DND-41 (cell line): Measurements from ENCODE around the gene CHI3L2.

Experiments
- ATAC-seq: fragments of 200-7000 bp; cut with Tn5 transposase; 3 replicates; pipeline ENCODE4 v1.9.1; 2021; ENCODE audit warnings: low read depth; ENCODE audit not compliant: insufficient read depth
- DNase-seq: peaks from one replicate; pipeline ENCODE4 v3.0.0-alpha.2; 2020
- H2AFZ ChIP-seq: 2 replicates; pipeline ENCODE4 v1.6.0; 2012; ENCODE audit warnings: low read depth, low read length
- H3K27ac ChIP-seq: 2 replicates; pipeline ENCODE4 v1.5.1; 2012; ENCODE audit warnings: low read length, inconsistent platforms
- H3K27me3 ChIP-seq: fragments of 200-600 bp; sonication (generic); 2 replicates; pipeline ENCODE4 v1.6.0; 2012; ENCODE audit warnings: low read length, mild to moderate bottlenecking, inconsistent platforms; ENCODE audit not compliant: insufficient read depth, poor library complexity
- H3K36me3 ChIP-seq: 2 replicates; pipeline ENCODE4 v1.5.1; 2012; ENCODE audit warnings: low read length, inconsistent platforms; ENCODE audit not compliant: insufficient read depth
- H3K4me1 ChIP-seq: 2 replicates; pipeline ENCODE4 v1.5.1; 2012; ENCODE audit warnings: mild to moderate bottlenecking, low read length; ENCODE audit not compliant: insufficient read depth
- H3K4me2 ChIP-seq: 2 replicates; pipeline ENCODE4 v1.6.0; 2012; ENCODE audit warnings: mild to moderate bottlenecking, moderate library complexity, low read length, inconsistent platforms; ENCODE audit not compliant: insufficient read depth
- H3K4me3 ChIP-seq, 2 experiments: fragments of 200-600 bp in 1 of 2; shearing (Covaris generic) in 1 of 2; 2 replicates each; pipeline ENCODE4 v1.5.1; 2012 to 2016; ENCODE audit warnings: inconsistent platforms in 2 of 2, low read length in 2 of 2, mild to moderate bottlenecking in 2 of 2, low read depth in 1 of 2, moderate library complexity in 1 of 2
- H3K79me2 ChIP-seq: 2 replicates; pipeline ENCODE4 v1.6.0; 2012; ENCODE audit warnings: low read length, inconsistent platforms; ENCODE audit not compliant: insufficient read depth
- H3K9ac ChIP-seq: 2 replicates; pipeline ENCODE4 v1.6.0; 2012; ENCODE audit warnings: low read depth, mild to moderate bottlenecking, inconsistent platforms, low read length, moderate library complexity
- H3K9me3 ChIP-seq: 2 replicates; pipeline ENCODE4 v1.5.1; 2012; ENCODE audit warnings: low read length, moderate library complexity, mild to moderate bottlenecking, inconsistent platforms; ENCODE audit not compliant: insufficient read depth, severe bottlenecking
- H4K20me1 ChIP-seq: 2 replicates; pipeline ENCODE4 v1.6.0; 2012; ENCODE audit warnings: low read length; ENCODE audit not compliant: insufficient read depth
- EZH2 ChIP-seq: IDR thresholded peaks from 3 replicates; pipeline ENCODE4 v1.6.1; 2012; ENCODE audit warnings: borderline replicate concordance, low read depth, mild to moderate bottlenecking, moderate library complexity, low read length, inconsistent platforms; ENCODE audit not compliant: severe bottlenecking
- TF ChIP-seq, protein P1 (sequence below): IDR thresholded peaks from 2 replicates; pipeline ENCODE4 v1.5.1; 2012; ENCODE audit warnings: borderline replicate concordance, low read length, moderate library complexity, mild to moderate bottlenecking; ENCODE audit not compliant: poor library complexity, severe bottlenecking; ENCODE audit errors: extremely low read depth

CHI3L2 gene

GRCh38 chr1:111204201-111204982 is 23.1 kb upstream of the CHI3L2 start:
- H3K9me3 ChIP-seq: no peaks in the 10 kb centered on the region
- no peak for TF ChIP-seq EZH2
- TF ChIP-seq, protein P1, sequence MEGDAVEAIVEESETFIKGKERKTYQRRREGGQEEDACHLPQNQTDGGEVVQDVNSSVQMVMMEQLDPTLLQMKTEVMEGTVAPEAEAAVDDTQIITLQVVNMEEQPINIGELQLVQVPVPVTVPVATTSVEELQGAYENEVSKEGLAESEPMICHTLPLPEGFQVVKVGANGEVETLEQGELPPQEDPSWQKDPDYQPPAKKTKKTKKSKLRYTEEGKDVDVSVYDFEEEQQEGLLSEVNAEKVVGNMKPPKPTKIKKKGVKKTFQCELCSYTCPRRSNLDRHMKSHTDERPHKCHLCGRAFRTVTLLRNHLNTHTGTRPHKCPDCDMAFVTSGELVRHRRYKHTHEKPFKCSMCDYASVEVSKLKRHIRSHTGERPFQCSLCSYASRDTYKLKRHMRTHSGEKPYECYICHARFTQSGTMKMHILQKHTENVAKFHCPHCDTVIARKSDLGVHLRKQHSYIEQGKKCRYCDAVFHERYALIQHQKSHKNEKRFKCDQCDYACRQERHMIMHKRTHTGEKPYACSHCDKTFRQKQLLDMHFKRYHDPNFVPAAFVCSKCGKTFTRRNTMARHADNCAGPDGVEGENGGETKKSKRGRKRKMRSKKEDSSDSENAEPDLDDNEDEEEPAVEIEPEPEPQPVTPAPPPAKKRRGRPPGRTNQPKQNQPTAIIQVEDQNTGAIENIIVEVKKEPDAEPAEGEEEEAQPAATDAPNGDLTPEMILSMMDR: no peak
- H3K27ac ChIP-seq: peak overlapping the region; percentile 83
- H3K36me3 ChIP-seq: peaks cover 9% of the 10 kb centered on the region; the same call in 1 of the 2 replicates
- DNase-seq: peak; percentile 20
- peaks cover 97% of the 10 kb centered on the region for H3K4me1 ChIP-seq
- H3K27me3 ChIP-seq: no peaks in the 10 kb centered on the region
- H3K79me2 ChIP-seq: peaks cover 42% of the 10 kb centered on the region
- H2AFZ ChIP-seq: no peak overlapping the region
- H4K20me1 ChIP-seq: no peaks in the 10 kb centered on the region
- H3K4me3 ChIP-seq: no peak overlapping the region
- H3K4me2 ChIP-seq: peak overlapping the region; percentile 34; the same call in 1 of the 2 replicates
- ATAC-seq: no peak
- peak overlapping the region; percentile 51 for H3K9ac ChIP-seq

DNA sequence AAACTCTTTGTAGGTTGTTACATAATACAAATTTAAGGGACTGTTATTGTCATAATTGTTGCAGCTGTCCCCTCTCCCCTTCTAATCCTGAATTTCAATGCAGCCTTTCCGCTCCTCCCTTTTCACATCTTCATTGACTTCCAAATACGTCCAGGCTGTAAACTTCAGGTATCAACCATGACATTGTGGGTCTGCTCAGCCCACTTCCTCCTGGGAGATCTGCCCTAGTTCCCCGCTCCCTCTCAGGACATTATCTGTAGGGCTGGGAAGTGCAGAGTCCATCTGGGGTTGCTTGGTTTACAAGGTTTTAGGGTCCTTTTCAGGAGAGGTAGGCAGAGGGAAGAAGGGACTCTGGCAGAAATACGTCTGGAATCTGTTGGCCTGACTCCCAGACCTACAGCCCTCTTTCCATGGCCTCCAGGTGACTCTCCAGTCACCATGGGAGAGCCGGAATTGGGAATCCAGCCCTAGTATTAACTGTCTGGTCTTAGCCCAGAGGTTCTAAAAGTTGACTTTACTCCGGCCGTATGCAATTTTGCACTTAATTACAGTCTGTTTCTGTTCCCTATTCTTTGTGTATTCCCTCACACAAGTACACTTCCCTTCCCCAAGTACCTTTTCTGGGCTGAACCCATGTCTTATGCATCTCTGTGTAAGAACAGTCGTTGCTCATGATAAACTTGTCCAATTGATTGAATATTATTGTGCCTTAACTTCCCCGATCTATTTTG is 22.4 kb upstream of the CHI3L2 start:
- peaks cover 35% of the 10 kb centered on the region for H3K79me2 ChIP-seq
- DNase-seq (peak; percentile 13), ATAC-seq (no peak)
- H3K4me2 ChIP-seq: no peak overlapping the region
- no peaks in the 10 kb centered on the region for H3K9me3 ChIP-seq
- peak overlapping the region; percentile 51 for H3K9ac ChIP-seq
- TF ChIP-seq, protein P1: no peak
- TF ChIP-seq EZH2: no peak
- no peak overlapping the region for H2AFZ ChIP-seq
- no peak overlapping the region for H3K4me3 ChIP-seq
- H3K27ac ChIP-seq: peak overlapping the region; percentile 83
- no peaks in the 10 kb centered on the region for H4K20me1 ChIP-seq
- peaks cover 3% of the 10 kb centered on the region; the same call in 1 of the 2 replicates for H3K36me3 ChIP-seq
- H3K27me3 ChIP-seq: no peaks in the 10 kb centered on the region
- peaks cover 97% of the 10 kb centered on the region for H3K4me1 ChIP-seq

- H3K27me3 ChIP-seq: no peaks in the 10 kb centered on the region
- no peaks in the 10 kb centered on the region for H4K20me1 ChIP-seq
- no peak overlapping the region for H3K4me2 ChIP-seq
- H2AFZ ChIP-seq: no peak overlapping the region
- H3K9ac ChIP-seq: no peak overlapping the region
- no peak overlapping the region for H3K4me3 ChIP-seq
- DNase-seq: no peak
- no peaks in the 10 kb centered on the region for H3K9me3 ChIP-seq
- peak overlapping the region; percentile 83 for H3K27ac ChIP-seq
- TF ChIP-seq EZH2: no peak
- TF ChIP-seq, protein P1: no peak
- H3K36me3 ChIP-seq: no peaks in the 10 kb centered on the region; the same call in 1 of the 2 replicates
- peaks cover 30% of the 10 kb centered on the region for H3K79me2 ChIP-seq
- no peak for ATAC-seq
- H3K4me1 ChIP-seq: peaks cover 95% of the 10 kb centered on the region
These were observed 21.8 kb upstream of the CHI3L2 start for GRCh38 chr1:111205714-111206050.
